HCT116 (cell line): Measurements from ENCODE around the gene LYPD5. TPM values are rescaled to one million over a fixed set of nuclear protein-coding genes. Genes with fewer than 3 reads are reported as not detected.

Experiments used
- ATAC-seq: fragments of 200-7000 bp; cut with Tn5 transposase; 2 replicates; pipeline ENCODE4 v1.9.1; 2020; ENCODE audit warnings: mild to moderate bottlenecking, moderate library complexity
- BruUV-seq: library from RNA; stranded (reverse); fragments of 400-500 nt; replicated peaks from 2 replicates; lab custom pipeline; 2021; lab: Mats Ljungman, UMichigan
- CTCF ChIA-PET: fragments of 300-600 bp; sonication (Branson Sonifier 250); formaldehyde crosslinking; loops from one replicate; lab custom pipeline; 2021; ENCODE audit warnings: antibody characterized with exemption; lab: Charles Lee
- POLR2A ChIA-PET: fragments of 300-600, 350-600 bp; sonication (Branson Sonifier 250); formaldehyde crosslinking; loops from one replicate; lab custom pipeline; 2021; ENCODE audit warnings: antibody characterized with exemption; lab: Charles Lee
- RAD21 ChIA-PET, 2 experiments: fragments of 300-600 bp; sonication (Branson Sonifier 250); formaldehyde crosslinking; loops; one replicate each; lab custom pipeline; 2023; ENCODE audit warnings: low total read pairs in 2 of 2; ENCODE audit not compliant: uncharacterized antibody in 2 of 2, unreplicated experiment in 2 of 2, low non-redundant PET in 1 of 2; lab: Charles Lee
- DNase-seq: peaks from one replicate; pipeline ENCODE4 v3.0.0-alpha.2; 2010; ENCODE audit warnings: low read depth, low spot score
- H2AFZ ChIP-seq: fragments of 200-600 bp; shearing (Covaris generic), sonication (generic); 2 replicates; pipeline ENCODE4 v1.6.1; 2017; ENCODE audit warnings: low read depth, mixed run types, mixed read lengths, antibody characterized with exemption, low read length; ENCODE audit not compliant: poor library complexity, severe bottlenecking
- H3K27ac ChIP-seq: 2 replicates; pipeline ENCODE4 v1.5.1; 2012; ENCODE audit warnings: low read depth, low read length
- H3K27me3 ChIP-seq: fragments of 200-600 bp; sonication (generic); 2 replicates; pipeline ENCODE4 v1.6.1; 2016; ENCODE audit warnings: mixed run types, low read length, mixed read lengths; ENCODE audit not compliant: insufficient read depth
- H3K36me3 ChIP-seq, 2 experiments: fragments of 200-500 bp in 1 of 2; fragments of 200-600 bp in 1 of 2; sonication (Bioruptor generic) in 1 of 2; sonication (generic) in 1 of 2; 2 replicates each; pipeline versions ENCODE4 v1.5.1 to v1.6.1; 2014 to 2016; ENCODE audit warnings: low read length in 2 of 2, inconsistent platforms in 1 of 2, mixed read lengths in 1 of 2, mixed run types in 1 of 2; ENCODE audit not compliant: insufficient read depth in 2 of 2, control insufficient read depth in 1 of 2
- H3K4me1 ChIP-seq, 2 experiments: fragments of 200-600 bp in 1 of 2; sonication (generic) in 1 of 2; 2 replicates each; pipeline versions ENCODE4 v1.5.1 to v1.6.1; 2012 to 2017; ENCODE audit warnings: low read length in 2 of 2, inconsistent platforms in 1 of 2, mild to moderate bottlenecking in 1 of 2, mixed read lengths in 1 of 2, mixed run types in 1 of 2, moderate library complexity in 1 of 2; ENCODE audit not compliant: insufficient read depth in 2 of 2, control insufficient read depth in 1 of 2
- H3K4me2 ChIP-seq: fragments of 200-600 bp; sonication (generic); 2 replicates; pipeline ENCODE4 v1.6.1; 2017; ENCODE audit warnings: mixed run types, low read length, mixed read lengths
- H3K4me3 ChIP-seq, 2 experiments: fragments of 200-600 bp in 1 of 2; sonication (generic) in 1 of 2; replicated peaks in 1 of 2; 2 replicates each; pipeline ENCODE4 v1.5.1; 2011 to 2016; ENCODE audit warnings: low read length in 2 of 2, control low read depth in 1 of 2, low read depth in 1 of 2, mild to moderate bottlenecking in 1 of 2, mixed read lengths in 1 of 2, mixed run types in 1 of 2
- H3K79me2 ChIP-seq: fragments of 200-600 bp; sonication (generic); 2 replicates; pipeline ENCODE4 v1.6.1; 2017; ENCODE audit warnings: mild to moderate bottlenecking, mixed run types, low read length, moderate library complexity, mixed read lengths; ENCODE audit not compliant: insufficient read depth
- H3K9ac ChIP-seq: fragments of 200-600 bp; sonication (generic); 2 replicates; pipeline ENCODE4 v1.6.1; 2016; ENCODE audit warnings: low read length, mixed read lengths
- H3K9me2 ChIP-seq: fragments of 200-600 bp; sonication (generic), shearing (Covaris generic); 2 replicates; pipeline ENCODE4 v1.6.1; 2017; ENCODE audit warnings: mixed run types, mild to moderate bottlenecking, moderate library complexity; ENCODE audit not compliant: insufficient read depth
- H3K9me3 ChIP-seq, 2 experiments: fragments of 200-500 bp in 1 of 2; fragments of 200-600 bp in 1 of 2; sonication (Bioruptor generic) in 1 of 2; sonication (generic) in 1 of 2; 2 replicates each; pipeline ENCODE4 v1.6.1; 2014 to 2017; ENCODE audit warnings: low read length in 2 of 2, mixed read lengths in 2 of 2, inconsistent platforms in 1 of 2, low read depth in 1 of 2, mild to moderate bottlenecking in 1 of 2, mixed run types in 1 of 2, moderate library complexity in 1 of 2; ENCODE audit not compliant: control insufficient read depth in 1 of 2, insufficient read depth in 1 of 2
- H4K20me1 ChIP-seq: fragments of 200-600 bp; sonication (generic), shearing (Covaris generic); 2 replicates; pipeline ENCODE4 v1.6.1; 2017; ENCODE audit warnings: mixed run types, mild to moderate bottlenecking, moderate library complexity; ENCODE audit not compliant: insufficient read depth
- CTCF ChIP-seq, 3 experiments: fragments of 200-600 bp in 1 of 3; sonication (generic) in 1 of 3; IDR thresholded peaks in 2 of 3; conservative IDR thresholded peaks in 1 of 3; 2 replicates each; pipeline ENCODE4 v1.5.1; 2012 to 2017; ENCODE audit warnings: low read depth in 2 of 3, low read length in 2 of 3, antibody characterized with exemption in 1 of 3, borderline replicate concordance in 1 of 3, control low read depth in 1 of 3, mild to moderate bottlenecking in 1 of 3, mixed read lengths in 1 of 3, mixed run types in 1 of 3, moderate library complexity in 1 of 3; ENCODE audit not compliant: insufficient read depth in 1 of 3
- ELF1 ChIP-seq: IDR thresholded peaks from 2 replicates; pipeline ENCODE4 v1.6.1; 2012; ENCODE audit warnings: low read depth, borderline replicate concordance
- EZH2 ChIP-seq: fragments of 200-600 bp; sonication (generic); IDR thresholded peaks from 2 replicates; pipeline ENCODE4 v1.6.1; 2017; ENCODE audit warnings: antibody characterized with exemption, mixed run types
- POLR2AphosphoS5 ChIP-seq: IDR thresholded peaks from 2 replicates; pipeline ENCODE4 v1.6.1; 2011; ENCODE audit warnings: mild to moderate bottlenecking, low read depth, low read length, moderate library complexity
- SIN3A ChIP-seq: IDR thresholded peaks from 2 replicates; pipeline ENCODE4 v1.6.1; 2012; ENCODE audit warnings: low read depth
- SP1 ChIP-seq: IDR thresholded peaks from 2 replicates; pipeline ENCODE4 v1.6.1; 2012; ENCODE audit warnings: low read depth
- intact Hi-C: fragments of 100-400 bp; cut with micrococcal nuclease; formaldehyde crosslinking; loops from 2 replicates; pipeline ENCODE4 v1.10.0; 2022
- total RNA-seq: library from RNA; stranded (reverse); gene quantifications from one replicate; pipeline ENCODE4 v1.2.1, GENCODE V29; 2021; ENCODE audit not compliant: unreplicated experiment

The LYPD5 gene
- total RNA-seq, 1 experiment from 2014 or later = 7.6 TPM

- H3K27ac ChIP-seq = peak overlapping the region; percentile 94
- CTCF ChIA-PET = interaction anchor here (1.5 to 6.4 kb wide), 3 partner anchors 12 to 32 kb away, joined by 4 to 38 read pairs (median 4); no protein-coding TSS in a partner anchor
- H3K9me2 ChIP-seq = no peaks in the 10 kb centered on the region
- peak overlapping the region; percentile 88 for H3K4me2 ChIP-seq
- intact Hi-C loops = no loop called here
- ATAC-seq (no peak), DNase-seq (no peak)
- peaks cover 49 to 63% of the 10 kb centered on the region in 2 experiments for H3K4me1 ChIP-seq
- H2AFZ ChIP-seq = no peak overlapping the region
- peaks cover 94% of the 10 kb centered on the region for H3K79me2 ChIP-seq
- BruUV-seq = no TSS peak
- H3K27me3 ChIP-seq = no peaks in the 10 kb centered on the region
- TF ChIP-seq SP1 (no peak), EZH2 (no peak), POLR2AphosphoS5 (no peak), ELF1 (no peak), SIN3A (no peak), CTCF (IDR thresholded peaks at IDR 0.05 in 2 of 3, conservative IDR thresholded peaks at IDR 0.05 in 1 of 3; ENCODE audit: borderline replicate concordance in 1 of 3, insufficient read depth in 1 of 3, low read depth in 2 of 3, low read length in 2 of 3) (no peak)
- no peaks in the 10 kb centered on the region for H4K20me1 ChIP-seq
- no peaks in the 10 kb centered on the region for H3K9me3 ChIP-seq
- peak overlapping the region; percentile 49 for H3K9ac ChIP-seq
- POLR2A ChIA-PET = interaction anchor here (0.8 to 3.2 kb wide), 4 partner anchors 12 to 109 kb away, joined by 3 to 14 read pairs (median 3); partner anchors contain the start of gene SMG9
- H3K4me3 ChIP-seq = peak overlapping the region in 1 of 2 experiments; percentile 18; a peak in 1 of 4 replicates
- H3K36me3 ChIP-seq = peaks cover 12 to 27% of the 10 kb centered on the region in 2 experiments; a peak in 3 of 4 replicates
- RAD21 ChIA-PET = interaction anchor here (0.5 to 1.5 kb wide), 4 partner anchors 11 to 65 kb away, joined by 3 to 7 read pairs (median 4); no protein-coding TSS in a partner anchor
Observed at GRCh38 chr19:43777163-43777695, 25.0 kb downstream of the LYPD5 start.
